Measurements from ENCODE around the gene CARD6. TPM values are rescaled to one million over a fixed set of nuclear protein-coding genes. Genes with fewer than 3 reads are reported as not detected.
A peak's percentile ranks its signal among the peaks of the same experiment; 100 is the strongest.

Gene CARD6
- total and polyA plus RNA-seq, 2 of the 8 experiments (the other 6 are each of a cell fraction or from before 2014, with no cell fraction given) = 0.41 to 0.50 TPM

- FAIRE-seq = peak; percentile 97
- Histone ChIP-seq H3K4me1 (replicated peaks in 1 of 4; ENCODE audit: control insufficient read depth in 3 of 4, insufficient read depth in 4 of 4, low read length in 3 of 4) (peaks cover 0 to 5% (median 2%) of the 10 kb centered on the region in 4 experiments; a peak in 2 of 7 replicates), H3K9ac (replicated peaks in 1 of 4; ENCODE audit: extremely low read depth in 1 of 4, low read depth in 3 of 4, low read length in 3 of 4) (no peak overlapping the region)
Measured at GRCh38 chr5:40904205-40904993, 63.2 kb downstream of the CARD6 start.

More at GRCh38 chr5:40904205-40904993, 63.2 kb downstream of the CARD6 start:
- no peaks in the 10 kb centered on the region for H3K9me3 ChIP-seq (ENCODE audit: insufficient read depth in 2 of 2, low read depth in 1 of 2, low read length in 1 of 2)
- no peak overlapping the region for H2BK5ac ChIP-seq (ENCODE audit: low read depth, low read length)
- no peak overlapping the region for H2BK15ac ChIP-seq (ENCODE audit: low read length)
- peak; percentile 68 to 74 for DNase-seq (ENCODE audit: low read depth in 1 of 2, low spot score in 2 of 2)
- H3K27me3 ChIP-seq (replicated peaks in 1 of 4; ENCODE audit: control insufficient read depth in 3 of 4, extremely low read depth in 1 of 4, insufficient read depth in 3 of 4, low read length in 3 of 4) = no peaks in the 10 kb centered on the region
- H3K56ac ChIP-seq (replicated peaks; ENCODE audit: insufficient read length, low read depth, low read length) = no peak overlapping the region
- no peaks in the 10 kb centered on the region for H3K36me3 ChIP-seq (ENCODE audit: control insufficient read depth in 2 of 4, insufficient read depth in 4 of 4, low read length in 3 of 4)
- H2AFZ ChIP-seq (ENCODE audit: low read length) = no peak overlapping the region
- no peaks in the 10 kb centered on the region for H3K79me2 ChIP-seq (ENCODE audit: control insufficient read depth in 1 of 2, insufficient read depth in 2 of 2, low read length in 2 of 2)
- H2BK20ac ChIP-seq (ENCODE audit: low read length) = no peak overlapping the region
- H3K27ac ChIP-seq (ENCODE audit: low read depth, low read length) = no peak overlapping the region
- no peak overlapping the region for H3K4ac ChIP-seq (replicated peaks; ENCODE audit: insufficient read length, low read depth, low read length)
- H3K23me2 ChIP-seq (ENCODE audit: low read depth, low read length) = no peaks in the 10 kb centered on the region
- H3K18ac ChIP-seq (ENCODE audit: extremely low read depth, low read length) = no peak overlapping the region
- WGBS, 2 experiments (ENCODE audit: extremely low coverage in 1 of 2, insufficient coverage in 1 of 2, insufficient read length in 1 of 2, insufficient replicate concordance in 2 of 2, low coverage in 1 of 2, low lambda C conversion rate in 2 of 2, missing lambda C conversion rate in 1 of 2) = 70% methylated on average over 7 of the region's 7 CpGs; no CpG with 5 or more reads in 1 of the 2 experiments
- no peak overlapping the region for H3K23ac ChIP-seq (ENCODE audit: insufficient read length)
- H3K14ac ChIP-seq (ENCODE audit: insufficient read length) = no peak overlapping the region
- POLR2A ChIA-PET (ENCODE audit: partially characterized antibody) = interaction anchor here (0.8 to 1.4 kb wide), 3 partner anchors 9 to 77 kb away, joined by 3 to 4 read pairs (median 4); no protein-coding TSS in a partner anchor
- H3K79me1 ChIP-seq (ENCODE audit: low read depth, low read length) = no peaks in the 10 kb centered on the region
- no peak overlapping the region for H2BK120ac ChIP-seq (replicated peaks; ENCODE audit: low read depth, low read length)
- H4K91ac ChIP-seq (replicated peaks; ENCODE audit: insufficient read length, low read length) = no peak overlapping the region
- no peak overlapping the region for H3K4me3 ChIP-seq (ENCODE audit: extremely low read depth in 1 of 4, insufficient read depth in 2 of 4, low read depth in 3 of 4, low read length in 4 of 4)
- no peaks in the 10 kb centered on the region for H4K20me1 ChIP-seq (replicated peaks in 1 of 2; ENCODE audit: control insufficient read depth in 1 of 2, insufficient read depth in 2 of 2, low read length in 2 of 2)
- no peak overlapping the region for H4K5ac ChIP-seq (ENCODE audit: insufficient read length, low read depth, low read length)
- H2AK5ac ChIP-seq (ENCODE audit: low read depth, low read length) = no peak overlapping the region
- no peak overlapping the region for H2BK12ac ChIP-seq (ENCODE audit: low read depth, low read length)
- CTCF ChIA-PET (ENCODE audit: partially characterized antibody) = interaction anchor here (0.6 to 4.4 kb wide), 77 partner anchors 9 to 941 kb away, joined by 3 to 28 read pairs (median 4); partner anchors contain the start of gene C6
- no peak overlapping the region for H3K4me2 ChIP-seq (ENCODE audit: insufficient read depth in 1 of 2, low read depth in 2 of 2, low read length in 2 of 2)
- H4K8ac ChIP-seq (ENCODE audit: extremely low read depth, insufficient read depth, low read length) = no peak overlapping the region

Measured in H1 (cell line).